Neural cell (in vitro differentiated cells): ENCODE measurements around the gene KLHL17. TPM values are rescaled to one million over a fixed set of nuclear protein-coding genes. Genes with fewer than 3 reads are reported as not detected.

Experiments
- H2AFZ ChIP-seq: fragments of 200-600, 300-800 bp; sonication (generic), shearing (Covaris generic); 2 replicates; pipeline ENCODE4 v1.6.0; 2014; ENCODE audit warnings: low read depth, mild to moderate bottlenecking, antibody characterized with exemption, low read length, moderate library complexity
- H3F3A ChIP-seq: fragments of 200-600 bp; shearing (Covaris generic); 2 replicates; pipeline ENCODE4 v1.6.1; 2016; ENCODE audit warnings: mild to moderate bottlenecking, moderate library complexity, mixed read lengths, antibody characterized with exemption, low read length; ENCODE audit not compliant: insufficient read depth, poor library complexity, severe bottlenecking
- H3K27ac ChIP-seq: fragments of 200-600, 300-800 bp; sonication (generic), shearing (Covaris generic); 2 replicates; pipeline ENCODE4 v1.5.1; 2014; ENCODE audit warnings: mild to moderate bottlenecking, low read length, moderate library complexity
- H3K27me3 ChIP-seq: fragments of 300-800, 200-600 bp; sonication (generic), shearing (Covaris generic); 2 replicates; pipeline ENCODE4 v1.6.0; 2014; ENCODE audit warnings: mild to moderate bottlenecking, low read depth, low read length, moderate library complexity; ENCODE audit not compliant: insufficient read depth
- H3K36me3 ChIP-seq: fragments of 300-800, 200-600 bp; sonication (generic), shearing (Covaris generic); 2 replicates; pipeline ENCODE4 v1.5.1; 2014; ENCODE audit warnings: mild to moderate bottlenecking, antibody characterized with exemption, low read length, moderate library complexity; ENCODE audit not compliant: insufficient read depth
- H3K4me2 ChIP-seq: fragments of 300-800, 200-600 bp; sonication (generic), shearing (Covaris generic); 2 replicates; pipeline ENCODE4 v1.6.0; 2014; ENCODE audit warnings: mild to moderate bottlenecking, low read length
- H3K4me3 ChIP-seq: fragments of 300-800, 200-600 bp; sonication (generic), shearing (Covaris generic); 2 replicates; pipeline ENCODE4 v1.5.1; 2014; ENCODE audit warnings: mild to moderate bottlenecking, low read length, moderate library complexity
- H3K79me2 ChIP-seq: fragments of 200-600 bp; shearing (Covaris generic); replicated peaks from 2 replicates; pipeline ENCODE4 v1.6.0; 2014; ENCODE audit warnings: mild to moderate bottlenecking, low read length, moderate library complexity; ENCODE audit not compliant: insufficient read depth
- H3K9ac ChIP-seq: fragments of 300-800, 200-600 bp; sonication (generic), shearing (Covaris generic); 2 replicates; pipeline ENCODE4 v1.6.1; 2016; ENCODE audit warnings: mild to moderate bottlenecking, low read length, mixed read lengths
- H3K9me2 ChIP-seq: fragments of 200-600 bp; shearing (Covaris generic); 2 replicates; pipeline ENCODE4 v1.6.1; 2016; ENCODE audit warnings: mild to moderate bottlenecking, low read length, mixed read lengths; ENCODE audit not compliant: insufficient read depth
- H3K9me3 ChIP-seq: fragments of 200-600, 300-800 bp; sonication (generic), shearing (Covaris generic); 2 replicates; pipeline ENCODE4 v1.6.1; 2016; ENCODE audit warnings: mild to moderate bottlenecking, mixed run types, low read length, moderate library complexity, mixed read lengths
- H4K20me1 ChIP-seq: fragments of 200-600 bp; shearing (Covaris generic); 2 replicates; pipeline ENCODE4 v1.6.1; 2016; ENCODE audit warnings: mild to moderate bottlenecking, mixed run types; ENCODE audit not compliant: insufficient read depth
- CTCF ChIP-seq: fragments of 450-650 bp; IDR thresholded peaks from 2 replicates; pipeline ENCODE4 v1.5.1; 2014; ENCODE audit warnings: antibody characterized with exemption, mild to moderate bottlenecking, moderate library complexity; ENCODE audit not compliant: poor library complexity, severe bottlenecking
- EP300 ChIP-seq: fragments of 450-650 bp; conservative IDR thresholded peaks from 2 replicates; pipeline ENCODE4 v1.6.1; 2014; ENCODE audit warnings: antibody characterized with exemption, mild to moderate bottlenecking, moderate library complexity; ENCODE audit not compliant: poor library complexity, severe bottlenecking
- EZH2 ChIP-seq: fragments of 200-600, 300-800 bp; shearing (Covaris generic), sonication (generic); IDR thresholded peaks from 2 replicates; pipeline ENCODE4 v1.6.1; 2014; ENCODE audit warnings: antibody characterized with exemption, low read length, borderline replicate concordance, mild to moderate bottlenecking; ENCODE audit not compliant: insufficient read depth, poor library complexity, severe bottlenecking
- MXI1 ChIP-seq: fragments of 450-650 bp; conservative IDR thresholded peaks from 2 replicates; pipeline ENCODE4 v1.6.1; 2014; ENCODE audit warnings: antibody characterized with exemption, mild to moderate bottlenecking; ENCODE audit not compliant: poor library complexity, severe bottlenecking
- POLR2AphosphoS5 ChIP-seq: IDR thresholded peaks from 2 replicates; pipeline ENCODE4 v1.6.1; 2012
- RAD21 ChIP-seq: fragments of 450-650 bp; conservative IDR thresholded peaks from 2 replicates; pipeline ENCODE4 v1.6.1; 2014; ENCODE audit warnings: antibody characterized with exemption, mild to moderate bottlenecking, moderate library complexity
- REST ChIP-seq: IDR thresholded peaks from 2 replicates; pipeline ENCODE4 v1.6.1; 2012; ENCODE audit warnings: borderline replicate concordance
- SMC3 ChIP-seq: fragments of 450-650 bp; conservative IDR thresholded peaks from 2 replicates; pipeline ENCODE4 v1.6.1; 2014; ENCODE audit warnings: antibody characterized with exemption, mild to moderate bottlenecking, moderate library complexity; ENCODE audit not compliant: poor library complexity
- TAF1 ChIP-seq: IDR thresholded peaks from 2 replicates; pipeline ENCODE4 v1.6.1; 2012; ENCODE audit warnings: low read depth
- polyA plus RNA-seq: library from polyadenylated mRNA; depleted of rRNA; stranded (reverse); fragments of >200 nt; gene quantifications from 2 replicates; pipeline ENCODE4 v1.2.3, GENCODE V29; 2014

The KLHL17 gene
- polyA plus RNA-seq, 1 donor from 2014 or later: 52.3 TPM

- Histone ChIP-seq H3K79me2 (no peaks in the 10 kb centered on the region), H3K9me3 (no peaks in the 10 kb centered on the region), H3K36me3 (no peaks in the 10 kb centered on the region), H3K9me2 (no peaks in the 10 kb centered on the region), H3K27ac (no peak overlapping the region), H3K4me3 (no peak overlapping the region), H3K9ac (no peak overlapping the region), H3K27me3 (peaks cover 65% of the 10 kb centered on the region), H3F3A (no peaks in the 10 kb centered on the region), H2AFZ (no peak overlapping the region), H4K20me1 (no peaks in the 10 kb centered on the region), H3K4me2 (no peak overlapping the region)
- TF ChIP-seq MXI1: no peak
- TF ChIP-seq POLR2AphosphoS5: no peak
- no peak for TF ChIP-seq EP300
- TF ChIP-seq CTCF: no peak
- no peak for TF ChIP-seq TAF1
- TF ChIP-seq SMC3: no peak
- TF ChIP-seq REST: no peak
- TF ChIP-seq RAD21: no peak
- no peak for TF ChIP-seq EZH2
Measured at GRCh38 chr1:967466-968343, 7.3 kb downstream of the KLHL17 start.

GRCh38 chr1:969260-969855, 9.0 kb downstream of the KLHL17 start:
- Histone ChIP-seq H3K9me2 (no peaks in the 10 kb centered on the region), H3K9me3 (no peaks in the 10 kb centered on the region), H3F3A (no peaks in the 10 kb centered on the region), H3K27ac (no peak overlapping the region), H4K20me1 (no peaks in the 10 kb centered on the region), H3K79me2 (no peaks in the 10 kb centered on the region), H3K4me3 (no peak overlapping the region), H3K27me3 (peaks cover 65% of the 10 kb centered on the region), H2AFZ (no peak overlapping the region), H3K4me2 (no peak overlapping the region), H3K9ac (no peak overlapping the region), H3K36me3 (no peaks in the 10 kb centered on the region)
- TF ChIP-seq EZH2 (no peak), TAF1 (no peak), EP300 (no peak), RAD21 (no peak), SMC3 (no peak), CTCF (no peak), MXI1 (no peak), POLR2AphosphoS5 (no peak), REST (no peak)
